H1 (cell line): Measurements from ENCODE around the gene LAMC1. TPM values are rescaled to one million over a fixed set of nuclear protein-coding genes. Genes with fewer than 3 reads are reported as not detected.

Experiments used
- CTBP2 ChIP-seq: IDR thresholded peaks from 2 replicates; pipeline ENCODE4 v1.7.0; 2011; ENCODE audit warnings: borderline replicate concordance, mild to moderate bottlenecking, moderate library complexity, mixed read lengths, low read length; ENCODE audit not compliant: insufficient read depth, insufficient read length
- E2F6 ChIP-seq: IDR thresholded peaks from 2 replicates; pipeline ENCODE4 v1.6.1; 2012; ENCODE audit warnings: inconsistent platforms
- FOSL1 ChIP-seq: IDR thresholded peaks from 2 replicates; pipeline ENCODE4 v1.6.1; 2011; ENCODE audit warnings: mild to moderate bottlenecking, low read depth, low read length, moderate library complexity; ENCODE audit not compliant: insufficient read depth
- HDAC2 ChIP-seq, 2 experiments: fragments of 300-600 bp in 1 of 2; sonication (generic) in 1 of 2; IDR thresholded peaks; 2 replicates each; pipeline ENCODE4 v1.6.1; 2011 to 2012; ENCODE audit warnings: low read depth in 2 of 2, low read length in 2 of 2, mild to moderate bottlenecking in 2 of 2, moderate library complexity in 2 of 2, borderline replicate concordance in 1 of 2, inconsistent platforms in 1 of 2
- MAX ChIP-seq: IDR thresholded peaks from 2 replicates; pipeline ENCODE4 v1.6.1; 2012; ENCODE audit warnings: inconsistent platforms
- NRF1 ChIP-seq: IDR thresholded peaks from 2 replicates; pipeline ENCODE4 v1.6.1; 2011; ENCODE audit warnings: mild to moderate bottlenecking, low read depth, low read length, improper control_type of control experiment
- POLR2AphosphoS5 ChIP-seq: IDR thresholded peaks from 2 replicates; pipeline ENCODE4 v1.6.1; 2011; ENCODE audit warnings: low read depth, low read length
- RAD21 ChIP-seq, 2 experiments: IDR thresholded peaks in 1 of 2; conservative IDR thresholded peaks in 1 of 2; 2 replicates each; pipeline ENCODE4 v1.6.1; 2011; ENCODE audit warnings: low read depth in 2 of 2, low read length in 2 of 2, improper control_type of control experiment in 1 of 2, inconsistent platforms in 1 of 2, mild to moderate bottlenecking in 1 of 2, moderate library complexity in 1 of 2
- RNF2 ChIP-seq: fragments of 200-900, 300-1000 bp; sonication (generic); IDR thresholded peaks from 2 replicates; pipeline ENCODE4 v1.7.1; 2016; ENCODE audit warnings: borderline replicate concordance, low read depth, mild to moderate bottlenecking, antibody characterized with exemption, low read length; ENCODE audit not compliant: poor library complexity, severe bottlenecking; ENCODE audit errors: missing control alignments
- RXRA ChIP-seq: IDR thresholded peaks from 2 replicates; pipeline ENCODE4 v1.6.1; 2011; ENCODE audit warnings: low read depth, mild to moderate bottlenecking, low read length, moderate library complexity; ENCODE audit not compliant: insufficient read depth
- SUZ12 ChIP-seq: fragments of 200-600 bp; sonication (generic); IDR thresholded peaks from 2 replicates; pipeline ENCODE4 v1.6.1; 2012; ENCODE audit warnings: mild to moderate bottlenecking, inconsistent platforms, low read length, moderate library complexity, mixed read lengths
- polyA plus RNA-seq, 7 experiments: library from polyadenylated mRNA; depleted of rRNA in 3 of 7; stranded (reverse) in 5 of 7; unstranded in 2 of 7; fragments of >200 nt in 5 of 7; fragments of 200-250 nt in 2 of 7; gene quantifications; 1 replicate in 5 of 7; 2 replicates in 1 of 7; 4 replicates in 1 of 7; pipeline versions ENCODE4 v1.2.1 to v1.2.3, GENCODE V29; 2011 to 2013; ENCODE audit warnings: missing spikeins in 2 of 7, mixed read lengths in 2 of 7
- total RNA-seq: library from RNA; stranded (reverse); fragmentation: NEBNext Ultra II Directional; extraction: Animal tissue kit (Norgen Biotek cat#: 25700); gene quantifications from 2 replicates; pipeline ENCODE4 v1.2.1, GENCODE V29; 2021

Gene LAMC1
- total and polyA plus RNA-seq, 2 of the 8 experiments (the other 6 are each of a cell fraction or from before 2014, with no cell fraction given), result 47.6 to 90.3 TPM

- TF ChIP-seq MAX, result peak; percentile 93
- peak; percentile 60 to 71 for TF ChIP-seq RAD21 (IDR thresholded peaks at IDR 0.05 in 1 of 2, conservative IDR thresholded peaks at IDR 0.05 in 1 of 2; ENCODE audit: low read depth in 2 of 2, low read length in 2 of 2)
- TF ChIP-seq RXRA, result no peak
- peak; percentile 48; the same call in 1 of the 2 replicates for TF ChIP-seq E2F6
- TF ChIP-seq FOSL1, result no peak
- TF ChIP-seq SUZ12, result no peak
- peak; percentile 57; the same call in 1 of the 2 replicates for TF ChIP-seq POLR2AphosphoS5
- TF ChIP-seq HDAC2 (IDR thresholded peaks at IDR 0.05; ENCODE audit: borderline replicate concordance in 1 of 2, low read depth in 2 of 2, low read length in 2 of 2), result peak in 1 of 2 experiments; percentile 90; a peak in 1 of 4 replicates
- TF ChIP-seq RNF2, result no peak
- TF ChIP-seq NRF1, result no peak
- TF ChIP-seq CTBP2, result peak; percentile 31
Measured at GRCh38 chr1:183023601-183024316, 539 bp downstream of the LAMC1 start (continued).
